Mesenchymal stem cell (in vitro differentiated cells and primary cell): Measurements from ENCODE around the gene AFF4.

Experiments used
- DNase-seq: peaks from one replicate; pipeline ENCODE4 v3.0.0-alpha.2; 2013
- H2AFZ ChIP-seq: one replicate; pipeline ENCODE4 v1.6.1; 2013; ENCODE audit warnings: low read depth, mild to moderate bottlenecking, control low read depth, inconsistent platforms, low read length, moderate library complexity
- H2AK5ac ChIP-seq: 2 replicates; pipeline ENCODE4 v1.6.1; 2013; ENCODE audit warnings: low read length, moderate library complexity, mild to moderate bottlenecking, inconsistent platforms; ENCODE audit not compliant: severe bottlenecking
- H2BK120ac ChIP-seq: one replicate; pipeline ENCODE4 v1.6.1; 2013; ENCODE audit warnings: low read depth, mild to moderate bottlenecking, inconsistent platforms, low read length, moderate library complexity
- H2BK12ac ChIP-seq, 2 experiments: one replicate each; pipeline ENCODE4 v1.6.1; 2013; ENCODE audit warnings: inconsistent platforms in 2 of 2, low read length in 2 of 2, mild to moderate bottlenecking in 2 of 2, moderate library complexity in 2 of 2, control low read depth in 1 of 2
- H2BK15ac ChIP-seq: one replicate; pipeline ENCODE4 v1.6.1; 2013; ENCODE audit warnings: mild to moderate bottlenecking, low read depth, inconsistent platforms; ENCODE audit not compliant: poor library complexity, severe bottlenecking
- H2BK5ac ChIP-seq: 2 replicates; pipeline ENCODE4 v1.6.1; 2013; ENCODE audit warnings: low read depth, mild to moderate bottlenecking, low read length, control low read depth, inconsistent platforms; ENCODE audit not compliant: poor library complexity, severe bottlenecking
- H3K14ac ChIP-seq, 2 experiments: one replicate each; pipeline ENCODE4 v1.6.1; 2013; ENCODE audit warnings: inconsistent platforms in 2 of 2, low read length in 2 of 2, control low read depth in 1 of 2, mild to moderate bottlenecking in 1 of 2, moderate library complexity in 1 of 2
- H3K18ac ChIP-seq, 2 experiments: one replicate each; pipeline ENCODE4 v1.6.1; 2013; ENCODE audit warnings: inconsistent platforms in 2 of 2, low read length in 2 of 2, control low read depth in 1 of 2, low read depth in 1 of 2, mild to moderate bottlenecking in 1 of 2
- H3K23ac ChIP-seq, 2 experiments: one replicate each; pipeline ENCODE4 v1.6.1; 2013; ENCODE audit warnings: inconsistent platforms in 2 of 2, low read length in 2 of 2, mild to moderate bottlenecking in 2 of 2, moderate library complexity in 2 of 2, control low read depth in 1 of 2
- H3K27ac ChIP-seq: 2 replicates; pipeline ENCODE4 v1.5.1; 2013; ENCODE audit warnings: mild to moderate bottlenecking, moderate library complexity, low read length, control low read depth, inconsistent platforms; ENCODE audit not compliant: poor library complexity, severe bottlenecking
- H3K27me3 ChIP-seq, 2 experiments: 2 replicates each; pipeline versions ENCODE4 v1.6.1 to v1.7.0; 2013; ENCODE audit warnings: low read length in 2 of 2, mild to moderate bottlenecking in 2 of 2, moderate library complexity in 2 of 2, control low read depth in 1 of 2, inconsistent platforms in 1 of 2; ENCODE audit not compliant: control insufficient read depth in 1 of 2, insufficient read depth in 1 of 2
- H3K36me3 ChIP-seq, 2 experiments: 2 replicates each; pipeline versions ENCODE4 v1.6.1 to v1.7.0; 2013; ENCODE audit warnings: low read length in 2 of 2, control low read depth in 1 of 2, inconsistent platforms in 1 of 2, low read depth in 1 of 2, mild to moderate bottlenecking in 1 of 2; ENCODE audit not compliant: insufficient read depth in 2 of 2, control insufficient read depth in 1 of 2
- H3K4ac ChIP-seq, 2 experiments: one replicate each; pipeline ENCODE4 v1.6.1; 2013; ENCODE audit warnings: inconsistent platforms in 2 of 2, low read length in 2 of 2, mild to moderate bottlenecking in 2 of 2, moderate library complexity in 2 of 2, control low read depth in 1 of 2, low read depth in 1 of 2
- H3K4me1 ChIP-seq: 2 replicates; pipeline ENCODE4 v1.6.1; 2013; ENCODE audit warnings: low read depth, low read length, control low read depth; ENCODE audit not compliant: control insufficient read depth, insufficient read depth
- H3K4me2 ChIP-seq: 2 replicates; pipeline ENCODE4 v1.6.1; 2013; ENCODE audit warnings: low read length, mild to moderate bottlenecking, inconsistent platforms; ENCODE audit not compliant: poor library complexity, severe bottlenecking
- H3K4me3 ChIP-seq, 2 experiments: 2 replicates each; pipeline versions ENCODE4 v1.5.1 to v1.7.0; 2013; ENCODE audit warnings: low read length in 2 of 2, mild to moderate bottlenecking in 2 of 2, control low read depth in 1 of 2, low read depth in 1 of 2; ENCODE audit not compliant: insufficient read depth in 1 of 2
- H3K79me1 ChIP-seq: replicated peaks from 2 replicates; pipeline ENCODE4 v1.6.1; 2013; ENCODE audit warnings: mild to moderate bottlenecking, control low read depth, low read length, inconsistent platforms; ENCODE audit not compliant: poor library complexity, severe bottlenecking
- H3K9ac ChIP-seq: 2 replicates; pipeline ENCODE4 v1.7.0; 2013; ENCODE audit warnings: mild to moderate bottlenecking, low read length, moderate library complexity
- H3K9me3 ChIP-seq: 2 replicates; pipeline ENCODE4 v1.7.0; 2013; ENCODE audit warnings: mild to moderate bottlenecking, low read length; ENCODE audit not compliant: control insufficient read depth
- H4K8ac ChIP-seq: one replicate; pipeline ENCODE4 v1.6.1; 2013; ENCODE audit warnings: inconsistent platforms, mild to moderate bottlenecking, low read length, moderate library complexity
- H4K91ac ChIP-seq: one replicate; pipeline ENCODE4 v1.6.1; 2013; ENCODE audit warnings: mild to moderate bottlenecking, low read length, inconsistent platforms
- WGBS: methylation state at CpG from one replicate; pipeline ENCODE4 v1.1.7; 2013; ENCODE audit warnings: mixed read lengths; 5-methylcytosine and 5-hydroxymethylcytosine counted together

AFF4 gene

DNA sequence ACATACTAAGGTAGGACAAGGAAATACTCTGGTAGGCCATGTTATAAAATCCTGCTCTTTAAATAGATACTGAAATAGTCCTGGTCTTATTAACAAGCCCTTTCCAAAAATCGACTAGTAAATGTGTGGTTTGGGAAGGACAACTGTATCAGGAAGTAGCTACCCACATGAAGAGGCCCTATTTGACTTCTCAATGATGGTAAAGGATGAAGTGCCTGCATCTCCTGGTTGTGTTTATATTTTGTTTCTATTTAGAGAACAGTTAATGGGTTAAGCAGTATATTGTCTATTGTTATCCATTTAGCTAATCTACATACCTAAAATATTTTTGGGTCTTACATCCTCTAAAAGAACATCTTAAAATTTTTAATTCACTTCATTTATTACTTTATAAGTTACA is 109.6 kb downstream of the AFF4 start:
- H3K9ac ChIP-seq, result no peak overlapping the region
- H3K23ac ChIP-seq, result no peak overlapping the region
- no peak overlapping the region for H2AFZ ChIP-seq
- no peaks in the 10 kb centered on the region for H3K36me3 ChIP-seq
- H2AK5ac ChIP-seq, result no peak overlapping the region
- 60% methylated on average over 1 of the region's 1 CpG for WGBS
- no peak overlapping the region for H2BK15ac ChIP-seq
- H3K9me3 ChIP-seq, result no peaks in the 10 kb centered on the region
- no peak overlapping the region for H2BK12ac ChIP-seq
- no peak overlapping the region for H2BK120ac ChIP-seq
- no peak for DNase-seq
- H4K91ac ChIP-seq, result no peak overlapping the region
- no peak overlapping the region for H3K4ac ChIP-seq
- no peaks in the 10 kb centered on the region for H3K79me1 ChIP-seq
- no peak overlapping the region for H3K18ac ChIP-seq
- H3K14ac ChIP-seq, result no peak overlapping the region
- H2BK5ac ChIP-seq, result no peak overlapping the region
- no peak overlapping the region for H3K4me2 ChIP-seq
- H3K4me1 ChIP-seq, result no peaks in the 10 kb centered on the region
- H4K8ac ChIP-seq, result no peak overlapping the region
- no peak overlapping the region for H3K27ac ChIP-seq
- no peak overlapping the region for H3K4me3 ChIP-seq
- H3K27me3 ChIP-seq, result no peaks in the 10 kb centered on the region

DNA sequence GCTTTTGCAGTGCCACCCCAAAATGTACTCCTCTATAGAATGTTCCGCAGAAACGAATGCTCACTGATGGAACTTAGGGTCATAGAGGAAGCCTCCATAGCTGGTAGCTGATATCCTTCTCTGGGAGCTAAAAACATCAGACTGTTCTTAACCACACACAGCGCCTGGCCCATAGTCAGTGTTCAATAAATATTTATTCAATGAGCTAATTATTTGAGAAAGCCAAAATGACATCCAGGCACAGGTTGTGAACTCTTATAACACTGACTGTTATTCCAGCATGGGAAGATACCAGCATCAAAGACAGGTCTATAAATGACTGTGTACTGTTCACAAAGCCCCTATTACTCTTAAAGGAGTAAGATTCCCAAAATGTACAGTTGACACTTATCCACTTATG is 110.1 kb downstream of the AFF4 start:
- WGBS, result 95% methylated on average over 2 of the region's 3 CpGs

DNA sequence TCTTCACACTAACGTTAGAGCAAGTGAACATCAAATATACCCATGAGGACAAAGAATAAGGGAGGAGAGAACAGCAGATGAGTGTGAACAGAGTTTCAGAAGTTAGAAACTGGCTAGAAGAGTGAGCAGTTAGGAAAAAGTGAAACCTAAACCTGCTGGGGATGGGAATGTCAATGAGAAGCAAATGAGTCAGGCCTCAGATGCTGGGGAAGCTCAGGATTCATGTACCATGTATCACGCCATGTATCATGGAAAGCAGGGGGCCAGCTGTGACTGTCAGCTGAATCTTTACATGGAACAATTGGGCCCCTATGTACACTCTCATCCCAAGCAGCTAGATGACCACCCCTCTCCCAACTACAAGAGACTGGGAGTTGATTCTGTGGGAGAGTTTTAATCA is 113.4 kb downstream of the AFF4 start:
- Histone ChIP-seq H3K9me3 (no peaks in the 10 kb centered on the region), H2BK12ac (no peak overlapping the region), H2BK15ac (no peak overlapping the region), H4K91ac (no peak overlapping the region), H3K4me2 (no peak overlapping the region), H3K36me3 (no peaks in the 10 kb centered on the region), H3K18ac (no peak overlapping the region), H3K4ac (no peak overlapping the region), H3K9ac (no peak overlapping the region), H3K23ac (no peak overlapping the region), H2AFZ (no peak overlapping the region), H2AK5ac (no peak overlapping the region), H3K27me3 (no peaks in the 10 kb centered on the region), H3K4me3 (no peak overlapping the region), H2BK120ac (no peak overlapping the region), H3K4me1 (no peaks in the 10 kb centered on the region), H2BK5ac (no peak overlapping the region), H3K79me1 (no peaks in the 10 kb centered on the region), H3K14ac (no peak overlapping the region), H4K8ac (no peak overlapping the region), H3K27ac (no peak overlapping the region)
- 100% methylated on average over 2 of the region's 2 CpGs for WGBS
- DNase-seq, result peak; percentile 55

More for the DNA sequence above, 110.1 kb downstream of the AFF4 start:
- Histone ChIP-seq H2BK15ac (no peak overlapping the region), H4K91ac (no peak overlapping the region), H3K79me1 (no peaks in the 10 kb centered on the region), H3K23ac (no peak overlapping the region), H3K4me1 (no peaks in the 10 kb centered on the region), H2BK120ac (no peak overlapping the region), H3K4me2 (no peak overlapping the region), H3K36me3 (no peaks in the 10 kb centered on the region), H2BK5ac (no peak overlapping the region), H3K4ac (no peak overlapping the region), H2BK12ac (no peak overlapping the region), H3K9me3 (no peaks in the 10 kb centered on the region), H3K27me3 (no peaks in the 10 kb centered on the region), H3K14ac (no peak overlapping the region), H2AK5ac (no peak overlapping the region), H3K27ac (no peak overlapping the region), H3K18ac (no peak overlapping the region), H2AFZ (no peak overlapping the region), H3K4me3 (no peak overlapping the region), H4K8ac (no peak overlapping the region), H3K9ac (no peak overlapping the region)
- DNase-seq, result no peak

DNA sequence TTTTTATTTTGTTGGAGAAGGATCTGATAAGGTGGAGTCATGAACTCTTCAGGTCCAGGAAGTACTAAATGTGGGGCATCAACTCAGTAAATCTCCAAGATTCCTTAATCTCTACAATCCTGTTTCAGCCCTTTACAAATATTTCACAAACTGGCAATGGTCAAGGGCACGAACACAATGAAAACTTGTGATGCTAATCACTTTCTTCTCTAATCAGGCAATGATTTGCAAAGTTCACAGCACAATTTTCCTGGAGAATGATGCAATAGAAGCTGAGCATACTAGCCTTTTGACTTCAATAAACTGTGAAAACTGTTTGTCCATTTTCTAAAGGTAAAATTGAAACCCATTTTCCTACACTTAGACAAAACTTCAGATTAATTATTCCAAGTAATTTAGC is 114.1 kb downstream of the AFF4 start:
- no peak overlapping the region for H2AK5ac ChIP-seq
- no peaks in the 10 kb centered on the region for H3K27me3 ChIP-seq
- no peak overlapping the region for H2AFZ ChIP-seq
- H3K36me3 ChIP-seq, result no peaks in the 10 kb centered on the region
- H3K9me3 ChIP-seq, result no peaks in the 10 kb centered on the region
- H2BK5ac ChIP-seq, result no peak overlapping the region
- no peak overlapping the region for H3K9ac ChIP-seq
- H4K91ac ChIP-seq, result no peak overlapping the region
- H2BK15ac ChIP-seq, result no peak overlapping the region
- H3K18ac ChIP-seq, result no peak overlapping the region
- no peak overlapping the region for H2BK120ac ChIP-seq
- H3K4ac ChIP-seq, result no peak overlapping the region
- H3K23ac ChIP-seq, result no peak overlapping the region
- no peak overlapping the region for H3K14ac ChIP-seq
- H3K27ac ChIP-seq, result no peak overlapping the region
- no peak overlapping the region for H3K4me2 ChIP-seq
- H4K8ac ChIP-seq, result no peak overlapping the region
- H3K4me3 ChIP-seq, result no peak overlapping the region
- WGBS, result 74% methylated on average over 1 of the region's 1 CpG
- H3K4me1 ChIP-seq, result no peaks in the 10 kb centered on the region
- H2BK12ac ChIP-seq, result no peak overlapping the region
- no peak for DNase-seq
- H3K79me1 ChIP-seq, result no peaks in the 10 kb centered on the region
